Type B pancreatic cell (in vitro differentiated cells): ENCODE measurements around the gene PLG. TPM values are rescaled to one million over a fixed set of nuclear protein-coding genes. Genes with fewer than 3 reads are reported as not detected.
"Not testable (repeated sequence)": the region's sequence is repeated elsewhere in the genome, so short reads cannot be mapped to it uniquely, and the experiment has no call there.

Source experiments
- DNase-seq: peaks from one replicate; pipeline ENCODE4 v3.0.0; 2021; ENCODE audit warnings: mixed read lengths; ENCODE audit not compliant: unreplicated experiment; ENCODE audit errors: extremely low spot score
- H3K27ac Mint-ChIP-seq: 2 replicates; pipeline ENCODE4 v1.8.0; 2021; ENCODE audit warnings: mild to moderate bottlenecking, mixed read lengths
- H3K27me3 Mint-ChIP-seq: 2 replicates; pipeline ENCODE4 v1.8.0; 2021; ENCODE audit warnings: mixed read lengths
- H3K36me3 Mint-ChIP-seq: 2 replicates; pipeline ENCODE4 v1.8.0; 2021; ENCODE audit warnings: mixed read lengths
- H3K4me1 Mint-ChIP-seq: one replicate; pipeline ENCODE4 v1.8.0; 2021; ENCODE audit warnings: mixed read lengths; ENCODE audit not compliant: unreplicated experiment
- H3K4me3 Mint-ChIP-seq: 2 replicates; pipeline ENCODE4 v1.8.0; 2021; ENCODE audit warnings: mild to moderate bottlenecking, mixed read lengths
- H3K9me3 Mint-ChIP-seq: 2 replicates; pipeline ENCODE4 v1.8.0; 2021; ENCODE audit warnings: mixed read lengths
- CTCF ChIP-seq: fragments of 200-600 bp; sonication (generic); conservative IDR thresholded peaks from 2 replicates; pipeline ENCODE4 v1.5.0; 2021; ENCODE audit warnings: antibody characterized with exemption, mild to moderate bottlenecking
- total RNA-seq: library from RNA; stranded (reverse); gene quantifications from 2 replicates; pipeline ENCODE4 v1.2.1, GENCODE V29; 2021; ENCODE audit warnings: low replicate concordance

Gene PLG
- total RNA-seq, 1 donor from 2014 or later: 0.46 TPM

- peaks cover 7% of the 10 kb centered on the region for H3K27me3 Mint-ChIP-seq
- H3K4me3 Mint-ChIP-seq: no peak overlapping the region
- TF ChIP-seq CTCF: peak; percentile 68
- no peak overlapping the region for H3K27ac Mint-ChIP-seq
- H3K9me3 Mint-ChIP-seq: no peaks in the 10 kb centered on the region
- DNase-seq: no peak
- H3K4me1 Mint-ChIP-seq: no peaks in the 10 kb centered on the region
- no peaks in the 10 kb centered on the region for H3K36me3 Mint-ChIP-seq
These were observed 34.2 kb upstream of the PLG start for GRCh38 chr6:160667639-160668481.

GRCh38 chr6:160668589-160668988 lies 33.5 kb upstream of the PLG start:
- H3K36me3 Mint-ChIP-seq: no peaks in the 10 kb centered on the region
- no peak for DNase-seq
- no peak for TF ChIP-seq CTCF
- H3K4me3 Mint-ChIP-seq: no peak overlapping the region
- no peak overlapping the region for H3K27ac Mint-ChIP-seq
- H3K9me3 Mint-ChIP-seq: no peaks in the 10 kb centered on the region
- peaks cover 7% of the 10 kb centered on the region for H3K27me3 Mint-ChIP-seq
- H3K4me1 Mint-ChIP-seq: no peaks in the 10 kb centered on the region

- not testable (repeated sequence) for DNase-seq, H3K36me3 Mint-ChIP-seq, H3K4me3 Mint-ChIP-seq, H3K4me1 Mint-ChIP-seq, H3K9me3 Mint-ChIP-seq, H3K27ac Mint-ChIP-seq
- peaks cover 46% of the 10 kb centered on the region for H3K27me3 Mint-ChIP-seq
These were observed 25.6 kb upstream of the PLG start for GRCh38 chr6:160676418-160676817.

- Mint-ChIP-seq H3K27me3 (peaks cover 42% of the 10 kb centered on the region), H3K27ac (no peak overlapping the region)
These were observed 23.8 kb upstream of the PLG start for GRCh38 chr6:160678230-160678629.

GRCh38 chr6:160678744-160679401 lies 23.2 kb upstream of the PLG start:
- TF ChIP-seq CTCF: no peak
- no peak for DNase-seq
- no peaks in the 10 kb centered on the region for H3K9me3 Mint-ChIP-seq
- peak overlapping the region; percentile 84 for H3K4me3 Mint-ChIP-seq
- no peak overlapping the region for H3K27ac Mint-ChIP-seq
- no peaks in the 10 kb centered on the region for H3K4me1 Mint-ChIP-seq
- H3K36me3 Mint-ChIP-seq: no peaks in the 10 kb centered on the region
- H3K27me3 Mint-ChIP-seq: peaks cover 42% of the 10 kb centered on the region

More at GRCh38 chr6:160678230-160678629, 23.8 kb upstream of the PLG start:
- no peak for TF ChIP-seq CTCF
- no peak for DNase-seq
- H3K4me3 Mint-ChIP-seq: peak overlapping the region; percentile 84
- H3K9me3 Mint-ChIP-seq: no peaks in the 10 kb centered on the region
- no peaks in the 10 kb centered on the region for H3K4me1 Mint-ChIP-seq
- H3K36me3 Mint-ChIP-seq: no peaks in the 10 kb centered on the region

- peak overlapping the region; percentile 84 for H3K4me3 Mint-ChIP-seq
These were observed 22.7 kb upstream of the PLG start for GRCh38 chr6:160679402-160679769.

GRCh38 chr6:160685101-160685761 lies 16.8 kb upstream of the PLG start:
- H3K4me3 Mint-ChIP-seq, H3K4me1 Mint-ChIP-seq, H3K27ac Mint-ChIP-seq, DNase-seq, H3K27me3 Mint-ChIP-seq, H3K36me3 Mint-ChIP-seq, H3K9me3 Mint-ChIP-seq: not testable (repeated sequence)

More at GRCh38 chr6:160679402-160679769, 22.7 kb upstream of the PLG start:
- Mint-ChIP-seq H3K9me3 (no peaks in the 10 kb centered on the region), H3K27ac (no peak overlapping the region), H3K36me3 (no peaks in the 10 kb centered on the region), H3K4me1 (no peaks in the 10 kb centered on the region), H3K27me3 (peaks cover 39% of the 10 kb centered on the region)
- DNase-seq: peak; percentile 77
- peak; percentile 78 for TF ChIP-seq CTCF
